Measurements from ENCODE around the gene EDA2R. TPM values are rescaled to one million over a fixed set of nuclear protein-coding genes. Genes with fewer than 3 reads are reported as not detected.

Gene EDA2R
- total and polyA plus RNA-seq, 2 donors (not counting 3 experiments of a cell fraction or from before 2014, with no cell fraction given) = 1.9 TPM

Small RNAs within 50 kb of the gene (small RNA-seq; reads per million reads assigned to genes)
- gene RNU6-394P (ENCODE audit: insufficient read depth, insufficient read length, low read depth, low replicate concordance) = not detected

Data from endothelial cell of umbilical vein (primary cell).